Right ventricle myocardium inferior (tissue), 1 donor: Measurements from ENCODE around the gene PPM1D. TPM values are rescaled to one million over a fixed set of nuclear protein-coding genes. Genes with fewer than 3 reads are reported as not detected.
A peak's percentile ranks its signal among the peaks of the same experiment; 100 is the strongest.
"Not testable (repeated sequence)": the region's sequence is repeated elsewhere in the genome, so short reads cannot be mapped to it uniquely, and the experiment has no call there.

ENCODE experiments used
- ATAC-seq: fragments of 200-7000 bp; cut with Tn5 transposase; one replicate; pipeline ENCODE4 v1.9.1; 2020; ENCODE audit warnings: mild to moderate bottlenecking, moderate library complexity
- DNase-seq: peaks from one replicate; pipeline ENCODE4 v3.0.0; 2021; ENCODE audit errors: missing footprints
- intact Hi-C: fragments of 100-400 bp; cut with DNase I; formaldehyde crosslinking; loops from one replicate; pipeline ENCODE4 v1.11.0; 2022
- total RNA-seq: library from RNA; stranded (reverse); fragmentation: NEBNext Ultra II Directional; extraction: Animal tissue kit (Norgen Biotek cat#: 25700); gene quantifications from one replicate; pipeline ENCODE4 v1.2.1, GENCODE V29; 2021
- donor health status: DM: no; HTN: yes; CAD: no; lungs with severe emphysema.

Gene PPM1D
- total RNA-seq, 1 donor from 2014 or later, result 7.4 TPM

GRCh38 chr17:60611321-60611720 is 11.3 kb downstream of the PPM1D start:
- DNase-seq, ATAC-seq, intact Hi-C loops: not testable (repeated sequence)

GRCh38 chr17:60613325-60613724 is 13.3 kb downstream of the PPM1D start:
- DNase-seq (no peak), ATAC-seq (no peak)
- intact Hi-C loops, result no loop called here

- not testable (repeated sequence) for ATAC-seq
Observed at GRCh38 chr17:60613796-60614195, 13.8 kb downstream of the PPM1D start.

GRCh38 chr17:60614247-60614646 is 14.3 kb downstream of the PPM1D start:
- ATAC-seq, intact Hi-C loops, DNase-seq: not testable (repeated sequence)

More at GRCh38 chr17:60613796-60614195, 13.8 kb downstream of the PPM1D start:
- intact Hi-C loops, DNase-seq: not testable (repeated sequence)

- intact Hi-C loops, result no loop called here
- no peak for ATAC-seq
- no peak for DNase-seq
Observed at GRCh38 chr17:60615108-60615507, 15.1 kb downstream of the PPM1D start.

GRCh38 chr17:60615840-60616239 is 15.8 kb downstream of the PPM1D start:
- intact Hi-C loops, result no loop called here
- ATAC-seq (no peak), DNase-seq (no peak)

GRCh38 chr17:60618080-60618479 is 18.1 kb downstream of the PPM1D start:
- intact Hi-C loops, result no loop called here

GRCh38 chr17:60618854-60619526 is 19.0 kb downstream of the PPM1D start:
- DNase-seq (no peak), ATAC-seq (no peak)
- intact Hi-C loops, result no loop called here

More at GRCh38 chr17:60618080-60618479, 18.1 kb downstream of the PPM1D start:
- ATAC-seq (no peak), DNase-seq (no peak)

GRCh38 chr17:60622961-60623360 is 23.0 kb downstream of the PPM1D start:
- ATAC-seq (no peak), DNase-seq (no peak)
- intact Hi-C loops, result no loop called here

GRCh38 chr17:60623415-60623814 is 23.4 kb downstream of the PPM1D start:
- DNase-seq (no peak), ATAC-seq (no peak)
- intact Hi-C loops, result no loop called here

- no peak for DNase-seq
- no peak for ATAC-seq
- intact Hi-C loops, result no loop called here
Observed at GRCh38 chr17:60627124-60627523, 27.1 kb downstream of the PPM1D start.

- intact Hi-C loops, result no loop called here
- no peak for DNase-seq
- no peak for ATAC-seq
Observed at GRCh38 chr17:60628252-60628889, 28.4 kb downstream of the PPM1D start.

GRCh38 chr17:60629120-60629519 is 29.1 kb downstream of the PPM1D start:
- no peak for DNase-seq

GRCh38 chr17:60630352-60630751 is 30.4 kb downstream of the PPM1D start:
- no peak for ATAC-seq
- intact Hi-C loops, result loop anchor here (10.0 kb wide), 2 partner anchors 106 to 166 kb away; partner anchors contain the start of gene APPBP2

More at GRCh38 chr17:60629120-60629519, 29.1 kb downstream of the PPM1D start:
- intact Hi-C loops, result no loop called here
- no peak for ATAC-seq

GRCh38 chr17:60631119-60631518 is 31.1 kb downstream of the PPM1D start:
- DNase-seq (no peak), ATAC-seq (no peak)
- intact Hi-C loops, result loop anchor here (10.0 kb wide), 2 partner anchors 106 to 166 kb away; partner anchors contain the start of gene APPBP2

More at GRCh38 chr17:60630352-60630751, 30.4 kb downstream of the PPM1D start:
- no peak for DNase-seq

GRCh38 chr17:60637683-60638082 is 37.7 kb downstream of the PPM1D start:
- no peak for ATAC-seq
- intact Hi-C loops, result loop anchor here (2.0 to 10.0 kb wide), 4 partner anchors 35 to 173 kb away; partner anchors contain the start of genes APPBP2 and PPM1D
- DNase-seq, result no peak

GRCh38 chr17:60639019-60639330 is 39.0 kb downstream of the PPM1D start:
- intact Hi-C loops, result loop anchor here (2.0 to 10.0 kb wide), 4 partner anchors 37 to 174 kb away; partner anchors contain the start of genes APPBP2 and PPM1D
- ATAC-seq, result no peak

GRCh38 chr17:60640503-60640902 is 40.5 kb downstream of the PPM1D start:
- DNase-seq (no peak), ATAC-seq (no peak)
- intact Hi-C loops, result no loop called here

More at GRCh38 chr17:60639019-60639330, 39.0 kb downstream of the PPM1D start:
- no peak for DNase-seq

GRCh38 chr17:60641126-60641525 is 41.1 kb downstream of the PPM1D start:
- DNase-seq (no peak), ATAC-seq (no peak)
- intact Hi-C loops, result no loop called here

GRCh38 chr17:60641810-60642220 is 41.8 kb downstream of the PPM1D start:
- ATAC-seq (peak; percentile 73), DNase-seq (no peak)
- intact Hi-C loops, result no loop called here
